GM12875 (cell line): ENCODE measurements around the gene GALC.
"Not testable (repeated sequence)": the region's sequence is repeated elsewhere in the genome, so short reads cannot be mapped to it uniquely, and the experiment has no call there.

ENCODE experiments used
- H3K4me3 ChIP-seq: one replicate; pipeline ENCODE4 v1.5.1; 2011; ENCODE audit warnings: low read depth, low read length, control low read depth
- CTCF ChIP-seq: IDR thresholded peaks from 2 replicates; pipeline ENCODE4 v1.5.1; 2011; ENCODE audit warnings: low read depth, mild to moderate bottlenecking, control low read depth, inconsistent platforms, low read length, moderate library complexity, borderline replicate concordance; ENCODE audit not compliant: insufficient read depth

GALC gene

GRCh38 chr14:88030892-88031291 lies 37.9 kb upstream of the GALC start:
- no peak overlapping the region for H3K4me3 ChIP-seq
- TF ChIP-seq CTCF: no peak

- H3K4me3 ChIP-seq: no peak overlapping the region
- TF ChIP-seq CTCF: no peak
Measured at GRCh38 chr14:88030079-88030478, 37.1 kb upstream of the GALC start.

- TF ChIP-seq CTCF: no peak
- no peak overlapping the region for H3K4me3 ChIP-seq
Measured at GRCh38 chr14:88029500-88029899, 36.5 kb upstream of the GALC start.

GRCh38 chr14:88026890-88027289 lies 33.9 kb upstream of the GALC start:
- TF ChIP-seq CTCF: no peak
- H3K4me3 ChIP-seq: no peak overlapping the region

- no peak for TF ChIP-seq CTCF
- H3K4me3 ChIP-seq: no peak overlapping the region
Measured at GRCh38 chr14:88025313-88025712, 32.3 kb upstream of the GALC start.

GRCh38 chr14:88024252-88025086 lies 31.5 kb upstream of the GALC start:
- not testable (repeated sequence) for H3K4me3 ChIP-seq

- no peak for TF ChIP-seq CTCF
- H3K4me3 ChIP-seq: no peak overlapping the region
Measured at GRCh38 chr14:88023658-88024187, 30.7 kb upstream of the GALC start.

- no peak for TF ChIP-seq CTCF
Measured at GRCh38 chr14:88017535-88017934, 24.6 kb upstream of the GALC start.

More at GRCh38 chr14:88017535-88017934, 24.6 kb upstream of the GALC start:
- H3K4me3 ChIP-seq: no peak overlapping the region
